K562 (cell line): ENCODE results near the gene TMEM131L. TPM values are rescaled to one million over a fixed set of nuclear protein-coding genes. Genes with fewer than 3 reads are reported as not detected.

Experiments
- ATAC-seq: fragments of 200-7000 bp; cut with Tn5 transposase; 3 replicates; pipeline ENCODE4 v1.9.1; 2020; ENCODE audit warnings: moderate library complexity
- BruUV-seq: library from RNA; stranded (reverse); fragments of 400-500 nt; replicated peaks from 2 replicates; lab custom pipeline; 2021; lab: Mats Ljungman, UMichigan
- CTCF ChIA-PET: fragments of 300-600 bp; formaldehyde crosslinking; extraction: SDS; loops from one replicate; lab custom pipeline; 2021; ENCODE audit warnings: low intra/inter-chr PET ratio; lab: Yijun Ruan, JAX
- POLR2A ChIA-PET: fragments of 300-600, 350-650 bp; sonication (Branson Sonifier 250); formaldehyde crosslinking; extraction: SDS; loops from one replicate; lab custom pipeline; 2021; ENCODE audit warnings: antibody characterized with exemption, inconsistent platforms; lab: Yijun Ruan, JAX
- DNase-seq, 4 experiments: peaks; one replicate each; pipeline versions ENCODE4 v3.0.0 to v3.0.0-alpha.2; 2011 to 2018; ENCODE audit warnings: low spot score in 3 of 4, mixed read lengths in 3 of 4; ENCODE audit errors: extremely low read depth in 1 of 4
- FAIRE-seq: peaks from 2 replicates; lab custom pipeline; 2011; peaks lifted over from hg19 to GRCh38; lab: Jason Lieb, UNC
- H2AFZ ChIP-seq: 2 replicates; pipeline ENCODE4 v1.6.0; 2011; ENCODE audit warnings: low read depth, low read length, control low read depth, inconsistent platforms
- H3K27ac ChIP-seq: fragments of 200-600 bp; 3 replicates; pipeline ENCODE4 v1.8.0; 2011; ENCODE audit warnings: low read depth, mild to moderate bottlenecking, control low read depth, inconsistent platforms, low read length, moderate library complexity, mixed read lengths; ENCODE audit errors: extremely low read depth
- H3K27me3 ChIP-seq, 2 experiments: fragments of 300-600 bp in 1 of 2; 2 replicates in 1 of 2; 3 replicates in 1 of 2; pipeline versions ENCODE4 v1.6.0 to v1.8.0; 2011; ENCODE audit warnings: inconsistent platforms in 2 of 2, low read length in 2 of 2, mild to moderate bottlenecking in 1 of 2, mixed read lengths in 1 of 2, moderate library complexity in 1 of 2; ENCODE audit not compliant: control insufficient read depth in 2 of 2, insufficient read depth in 2 of 2
- H3K36me3 ChIP-seq: fragments of 300-600 bp; 3 replicates; pipeline ENCODE4 v1.8.0; 2011; ENCODE audit warnings: mild to moderate bottlenecking, low read length, inconsistent platforms; ENCODE audit not compliant: control insufficient read depth, insufficient read depth
- H3K4me1 ChIP-seq, 2 experiments: fragments of 200-600 bp in 1 of 2; replicated peaks in 1 of 2; 2 replicates in 1 of 2; 3 replicates in 1 of 2; pipeline versions ENCODE4 v1.5.1 to v1.8.0; 2011; ENCODE audit warnings: inconsistent platforms in 2 of 2, low read length in 2 of 2, mild to moderate bottlenecking in 1 of 2, mixed read lengths in 1 of 2, moderate library complexity in 1 of 2; ENCODE audit not compliant: control insufficient read depth in 2 of 2, insufficient read depth in 2 of 2
- H3K4me2 ChIP-seq: 2 replicates; pipeline ENCODE4 v1.6.1; 2011; ENCODE audit warnings: low read length, control low read depth, inconsistent platforms, mixed read lengths; ENCODE audit not compliant: insufficient read depth
- H3K4me3 ChIP-seq: fragments of 200-600 bp; sonication (generic), shearing (Covaris generic); 2 replicates; pipeline ENCODE4 v1.5.1; 2016; ENCODE audit warnings: control low read depth, inconsistent platforms
- H3K79me2 ChIP-seq: fragments of 200-600 bp; 3 replicates; pipeline ENCODE4 v1.8.0; 2011; ENCODE audit warnings: low read length, inconsistent platforms; ENCODE audit not compliant: control insufficient read depth, insufficient read depth
- H3K9ac ChIP-seq, 2 experiments: 2 replicates each; pipeline versions ENCODE4 v1.6.0 to v1.6.1; 2011; ENCODE audit warnings: low read depth in 2 of 2, low read length in 2 of 2, control low read depth in 1 of 2, inconsistent platforms in 1 of 2, mild to moderate bottlenecking in 1 of 2, mixed read lengths in 1 of 2; ENCODE audit not compliant: insufficient read depth in 1 of 2
- H3K9me1 ChIP-seq: one replicate; pipeline ENCODE4 v1.6.0; 2011; ENCODE audit warnings: inconsistent platforms, mild to moderate bottlenecking, low read length, moderate library complexity; ENCODE audit not compliant: control insufficient read depth, insufficient read depth
- H3K9me3 ChIP-seq: replicated peaks from 2 replicates; pipeline ENCODE4 v1.5.1; 2011; ENCODE audit warnings: low read depth, low read length, inconsistent platforms; ENCODE audit not compliant: control insufficient read depth, insufficient read depth
- H4K20me1 ChIP-seq: replicated peaks from 2 replicates; pipeline ENCODE4 v1.6.1; 2011; ENCODE audit warnings: low read length, inconsistent platforms, mixed read lengths; ENCODE audit not compliant: control insufficient read depth, insufficient read depth
- BACH1 ChIP-seq: fragments of 200-800 bp; sonication (Bioruptor generic); IDR thresholded peaks from 2 replicates; pipeline ENCODE4 v1.6.1; 2016; ENCODE audit warnings: missing genetic modification characterization, missing compliant biosample characterization
- ELK1 ChIP-seq: sonication (generic); formaldehyde crosslinking; IDR thresholded peaks from 2 replicates; pipeline ENCODE4 v1.8.1; 2022; ENCODE audit warnings: missing genetic modification reagents
- FOXP4 ChIP-seq: sonication (generic); formaldehyde crosslinking; IDR thresholded peaks from 2 replicates; pipeline ENCODE4 v1.8.0; 2022; ENCODE audit warnings: mild to moderate bottlenecking, missing genetic modification reagents, borderline replicate concordance
- KLF10 ChIP-seq: fragments of 250-450 bp; sonication (Bioruptor Pico); IDR thresholded peaks from 2 replicates; pipeline ENCODE4 v1.6.1; 2021; ENCODE audit warnings: matching md5 sums
- KLF16 ChIP-seq: IDR thresholded peaks from 2 replicates; pipeline ENCODE4 v1.6.1; 2016; ENCODE audit warnings: antibody characterized with exemption
- STAT5A ChIP-seq: IDR thresholded peaks from 2 replicates; pipeline ENCODE4 v1.6.1; 2012; ENCODE audit warnings: low read length, inconsistent platforms, borderline replicate concordance
- THRB ChIP-seq: fragments of 450-650 bp; formaldehyde crosslinking; conservative IDR thresholded peaks from 2 replicates; pipeline ENCODE4 v1.4.0; 2022; ENCODE audit warnings: mild to moderate bottlenecking, missing genetic modification characterization
- VEZF1 ChIP-seq: fragments of 200-800 bp; sonication (Bioruptor generic); IDR thresholded peaks from 2 replicates; pipeline ENCODE4 v1.6.1; 2017; ENCODE audit warnings: missing genetic modification characterization, missing compliant biosample characterization
- ZFX ChIP-seq: sonication (generic); formaldehyde crosslinking; IDR thresholded peaks from 2 replicates; pipeline ENCODE4 v1.8.0; 2022; ENCODE audit warnings: mild to moderate bottlenecking, missing genetic modification reagents, moderate library complexity
- ZNF253 ChIP-seq: fragments of 250-450 bp; sonication (Bioruptor Pico); conservative IDR thresholded peaks from 2 replicates; pipeline ENCODE4 v1.6.1; 2021; ENCODE audit warnings: mild to moderate bottlenecking
- ZNF316 ChIP-seq: fragments of 450-650 bp; IDR thresholded peaks from 2 replicates; pipeline ENCODE4 v1.6.1; 2016
- ZNF717 ChIP-seq: fragments of 250-450 bp; sonication (Bioruptor Pico); IDR thresholded peaks from 2 replicates; pipeline ENCODE4 v1.5.0; 2021
- WGBS: fragments of 100-300 bp; shearing (Covaris generic); methylation state at CpG from one replicate; pipeline ENCODE4 v1.1.6; 2016; ENCODE audit warnings: low coverage, mixed read lengths; ENCODE audit not compliant: insufficient coverage; ENCODE audit errors: missing lambda C conversion rate; 5-methylcytosine and 5-hydroxymethylcytosine counted together
- in situ Hi-C: fragments of 300-500 bp; cut with MboI; formaldehyde crosslinking; loops from 4 replicates; pipeline ENCODE4 v1.15.0; 2018; ENCODE audit warnings: inconsistent platforms, mixed read lengths
- intact Hi-C: fragments of 100-400 bp; cut with micrococcal nuclease; formaldehyde crosslinking; loops from 2 replicates; pipeline ENCODE4 v1.14.2; 2022
- polyA plus RNA-seq, 8 experiments: library from polyadenylated mRNA; depleted of rRNA in 4 of 8; stranded (reverse) in 5 of 8; unstranded in 3 of 8; fragments of >200 nt; fragmentation: Nextera tagmentation in 2 of 8; fragmentation: Illumina TruSeq in 1 of 8; extraction: Ambion mirVana in 2 of 8; extraction: Trizol in 1 of 8; gene quantifications; 2 replicates each; pipeline versions ENCODE4 v1.2.1 to v1.2.3, GENCODE V29; 2011 to 2014; ENCODE audit warnings: inconsistent platforms in 1 of 8, missing spikeins in 1 of 8
- total RNA-seq, 7 experiments: library from RNA; depleted of rRNA in 6 of 7; stranded (reverse); fragments of >200 nt in 6 of 7; fragmentation: Illumina TruSeq in 2 of 7; extraction: Trizol in 2 of 7; gene quantifications; 2 replicates each; pipeline versions ENCODE4 v1.2.1 to v1.2.3, GENCODE V29; 2011 to 2021; ENCODE audit warnings: low replicate concordance in 1 of 7

Gene TMEM131L
- total and polyA plus RNA-seq, 9 of the 15 experiments (the other 6 are each of a cell fraction or from before 2014, with no cell fraction given): 1.2 to 20.8 (median 12.9) TPM

- H4K20me1 ChIP-seq: no peaks in the 10 kb centered on the region
- no peaks in the 10 kb centered on the region for H3K27me3 ChIP-seq
- ChIA-PET CTCF (no interaction called here), POLR2A (interaction anchor here (0.5 to 1.3 kb wide), 3 partner anchors 12 to 201 kb away, joined by 3 read pairs; no protein-coding TSS in a partner anchor)
- DNase-seq: no peak
- WGBS: 72% methylated on average over 4 of the region's 4 CpGs
- intact Hi-C loops (loop anchor here (10.0 kb wide), 1 partner anchor 106 kb away; the partner anchor contains the start of gene TMEM131L), in situ Hi-C loops (loop anchor here (5.0 to 10.0 kb wide), 2 partner anchors 224 to 416 kb away; no protein-coding TSS in a partner anchor)
- TF ChIP-seq VEZF1 (CRISPR knock-in tag) (no peak), ZNF253 (no peak), KLF10 (CRISPR knock-in tag) (no peak), BACH1 (tag) (no peak), ZNF316 (no peak), STAT5A (no peak), KLF16 (no peak), FOXP4 (CRISPR knock-in tag) (no peak), THRB (CRISPR knock-in tag) (no peak), ZFX (CRISPR knock-in tag) (no peak), ELK1 (no peak), ZNF717 (CRISPR knock-in tag) (no peak)
- no peaks in the 10 kb centered on the region for H3K79me2 ChIP-seq
- no peak overlapping the region for H3K4me2 ChIP-seq
- peaks cover 18% of the 10 kb centered on the region; the same call in 2 of the 3 replicates for H3K36me3 ChIP-seq
- H3K4me1 ChIP-seq: peaks cover 0 to 8% of the 10 kb centered on the region in 2 experiments; a peak in 2 of 5 replicates
- ATAC-seq: no peak
- H2AFZ ChIP-seq: no peak overlapping the region
- no peak for FAIRE-seq
- no TSS peak for BruUV-seq
- no peaks in the 10 kb centered on the region for H3K9me1 ChIP-seq
- H3K9me3 ChIP-seq: no peaks in the 10 kb centered on the region
- H3K4me3 ChIP-seq: no peak overlapping the region
- no peak overlapping the region for H3K9ac ChIP-seq
- H3K27ac ChIP-seq: no peak overlapping the region
These were observed 104.9 kb downstream of the TMEM131L start for GRCh38 chr4:153571006-153571545.
